KMS-11 (cell line): ENCODE measurements around the gene SEC24B.
"Not testable (repeated sequence)": the region's sequence is repeated elsewhere in the genome, so short reads cannot be mapped to it uniquely, and the experiment has no call there.

Source experiments
- H2AFZ ChIP-seq: fragments of 200-600 bp; sonication (generic); 2 replicates; pipeline ENCODE4 v1.6.1; 2016; ENCODE audit warnings: antibody characterized with exemption, mixed run types, low read depth
- H3K27ac ChIP-seq: fragments of 200-600 bp; sonication (generic); 2 replicates; pipeline ENCODE4 v1.6.1; 2016; ENCODE audit warnings: mild to moderate bottlenecking, mixed run types
- H3K27me3 ChIP-seq: fragments of 200-600 bp; sonication (generic); 2 replicates; pipeline ENCODE4 v1.6.1; 2017; ENCODE audit warnings: mild to moderate bottlenecking, low read depth, mixed run types, moderate library complexity; ENCODE audit not compliant: insufficient read depth
- H3K36me3 ChIP-seq: fragments of 200-600 bp; sonication (generic); 2 replicates; pipeline ENCODE4 v1.6.1; 2017; ENCODE audit warnings: mild to moderate bottlenecking, mixed run types; ENCODE audit not compliant: insufficient read depth
- H3K4me1 ChIP-seq: fragments of 200-600 bp; sonication (generic); 2 replicates; pipeline ENCODE4 v1.6.1; 2016; ENCODE audit warnings: mild to moderate bottlenecking, low read depth, mixed run types; ENCODE audit not compliant: poor library complexity, severe bottlenecking
- H3K4me2 ChIP-seq: fragments of 200-600 bp; sonication (generic); 2 replicates; pipeline ENCODE4 v1.7.0; 2016; ENCODE audit warnings: mild to moderate bottlenecking, mixed run types
- H3K4me3 ChIP-seq: fragments of 200-600 bp; sonication (generic); IDR thresholded peaks from 2 replicates; pipeline ENCODE4 v1.6.1; 2017; ENCODE audit warnings: low read depth, low read length, mixed read lengths; ENCODE audit not compliant: insufficient read depth
- H3K79me2 ChIP-seq: fragments of 200-600 bp; sonication (generic); 2 replicates; pipeline ENCODE4 v1.6.1; 2016; ENCODE audit warnings: low read depth, mixed run types; ENCODE audit not compliant: insufficient read depth
- H3K9ac ChIP-seq: fragments of 200-600 bp; sonication (generic); 2 replicates; pipeline ENCODE4 v1.6.1; 2016; ENCODE audit warnings: mild to moderate bottlenecking, mixed run types
- H4K20me1 ChIP-seq: fragments of 200-600 bp; sonication (generic); 2 replicates; pipeline ENCODE4 v1.6.1; 2016; ENCODE audit warnings: mild to moderate bottlenecking, mixed run types; ENCODE audit not compliant: insufficient read depth
- TF ChIP-seq, protein P1 (sequence below): fragments of 200-600 bp; sonication (generic); conservative IDR thresholded peaks from 2 replicates; pipeline ENCODE4 v1.6.1; 2017; ENCODE audit warnings: low read depth, mild to moderate bottlenecking, antibody characterized with exemption, low read length, moderate library complexity, mixed read lengths

SEC24B gene

DNA sequence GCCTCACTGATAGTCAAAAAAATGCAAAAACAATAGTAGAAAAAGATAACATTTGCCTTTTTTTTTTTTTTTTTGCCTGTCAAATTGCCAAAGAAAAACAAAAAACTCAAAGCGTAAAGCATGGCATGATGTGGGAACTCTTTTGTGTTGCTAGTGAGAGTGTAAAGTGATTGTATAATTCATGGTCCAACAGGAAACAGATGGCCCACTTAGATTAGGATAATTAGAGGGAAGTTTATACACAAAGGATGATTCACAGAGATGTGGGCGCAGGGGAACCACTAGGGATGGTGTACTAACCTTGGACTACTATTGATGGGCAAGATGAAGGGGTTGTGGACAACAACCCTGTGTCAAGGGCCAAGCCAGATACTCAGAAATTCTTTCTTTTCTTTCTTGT lies 142.8 kb downstream of the SEC24B start:
- Histone ChIP-seq H3K4me1 (peaks cover 6% of the 10 kb centered on the region), H2AFZ (no peak overlapping the region), H3K36me3 (no peaks in the 10 kb centered on the region), H3K9ac (no peak overlapping the region), H3K79me2 (no peaks in the 10 kb centered on the region; the same call in 1 of the 2 replicates), H3K27me3 (no peaks in the 10 kb centered on the region), H4K20me1 (no peaks in the 10 kb centered on the region), H3K27ac (no peak overlapping the region), H3K4me2 (no peak overlapping the region), H3K4me3 (no peak overlapping the region)
- TF ChIP-seq, protein P1, sequence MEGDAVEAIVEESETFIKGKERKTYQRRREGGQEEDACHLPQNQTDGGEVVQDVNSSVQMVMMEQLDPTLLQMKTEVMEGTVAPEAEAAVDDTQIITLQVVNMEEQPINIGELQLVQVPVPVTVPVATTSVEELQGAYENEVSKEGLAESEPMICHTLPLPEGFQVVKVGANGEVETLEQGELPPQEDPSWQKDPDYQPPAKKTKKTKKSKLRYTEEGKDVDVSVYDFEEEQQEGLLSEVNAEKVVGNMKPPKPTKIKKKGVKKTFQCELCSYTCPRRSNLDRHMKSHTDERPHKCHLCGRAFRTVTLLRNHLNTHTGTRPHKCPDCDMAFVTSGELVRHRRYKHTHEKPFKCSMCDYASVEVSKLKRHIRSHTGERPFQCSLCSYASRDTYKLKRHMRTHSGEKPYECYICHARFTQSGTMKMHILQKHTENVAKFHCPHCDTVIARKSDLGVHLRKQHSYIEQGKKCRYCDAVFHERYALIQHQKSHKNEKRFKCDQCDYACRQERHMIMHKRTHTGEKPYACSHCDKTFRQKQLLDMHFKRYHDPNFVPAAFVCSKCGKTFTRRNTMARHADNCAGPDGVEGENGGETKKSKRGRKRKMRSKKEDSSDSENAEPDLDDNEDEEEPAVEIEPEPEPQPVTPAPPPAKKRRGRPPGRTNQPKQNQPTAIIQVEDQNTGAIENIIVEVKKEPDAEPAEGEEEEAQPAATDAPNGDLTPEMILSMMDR: no peak

DNA sequence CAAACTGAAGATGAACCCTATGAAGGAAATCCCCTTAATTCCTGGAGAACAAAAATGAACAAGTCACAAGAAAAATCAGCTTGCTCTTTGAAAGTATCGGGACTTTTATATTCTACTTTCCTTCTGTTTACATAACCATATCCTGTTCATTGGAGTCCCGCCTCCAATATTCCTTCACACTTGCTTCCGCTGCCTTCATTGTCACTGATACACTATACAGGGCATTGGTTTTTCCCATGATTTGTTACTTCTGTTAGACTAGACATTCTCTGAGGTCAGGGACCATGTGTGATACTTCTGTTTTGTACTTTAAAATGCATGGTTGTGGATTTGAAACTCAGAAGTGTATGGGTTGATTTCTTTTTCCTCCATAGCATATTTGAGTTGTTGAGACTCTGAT lies 145.2 kb downstream of the SEC24B start:
- Histone ChIP-seq H3K36me3 (no peaks in the 10 kb centered on the region), H4K20me1 (no peaks in the 10 kb centered on the region), H3K4me3 (no peak overlapping the region), H3K79me2 (no peaks in the 10 kb centered on the region; the same call in 1 of the 2 replicates), H3K4me2 (no peak overlapping the region), H3K27me3 (no peaks in the 10 kb centered on the region), H3K27ac (no peak overlapping the region), H3K4me1 (peaks cover 6% of the 10 kb centered on the region), H3K9ac (no peak overlapping the region), H2AFZ (no peak overlapping the region)
- TF ChIP-seq, protein P1: no peak

DNA sequence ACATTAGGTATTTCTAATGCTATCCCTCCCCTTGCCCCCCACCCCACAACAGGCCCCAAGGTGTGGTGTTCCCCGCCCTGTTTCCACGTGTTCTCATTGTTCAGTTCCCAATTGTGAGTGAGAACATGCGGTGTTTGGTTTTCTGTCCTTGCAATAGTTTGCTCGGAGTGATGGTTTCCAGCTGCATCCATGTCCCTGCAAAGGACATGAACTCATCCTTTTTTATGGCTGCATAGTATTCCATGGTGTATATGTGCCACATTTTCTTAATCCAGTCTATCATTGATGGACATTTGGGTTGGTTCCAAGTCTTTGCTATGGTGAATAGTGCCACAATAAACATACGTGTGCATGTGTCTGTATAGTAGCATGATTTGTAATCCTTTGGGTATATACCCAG lies 146.4 kb downstream of the SEC24B start:
- not testable (repeated sequence) for H3K79me2 ChIP-seq, H3K27me3 ChIP-seq, H3K4me1 ChIP-seq, H4K20me1 ChIP-seq, H2AFZ ChIP-seq, H3K27ac ChIP-seq, H3K9ac ChIP-seq, H3K36me3 ChIP-seq, H3K4me3 ChIP-seq, H3K4me2 ChIP-seq

DNA sequence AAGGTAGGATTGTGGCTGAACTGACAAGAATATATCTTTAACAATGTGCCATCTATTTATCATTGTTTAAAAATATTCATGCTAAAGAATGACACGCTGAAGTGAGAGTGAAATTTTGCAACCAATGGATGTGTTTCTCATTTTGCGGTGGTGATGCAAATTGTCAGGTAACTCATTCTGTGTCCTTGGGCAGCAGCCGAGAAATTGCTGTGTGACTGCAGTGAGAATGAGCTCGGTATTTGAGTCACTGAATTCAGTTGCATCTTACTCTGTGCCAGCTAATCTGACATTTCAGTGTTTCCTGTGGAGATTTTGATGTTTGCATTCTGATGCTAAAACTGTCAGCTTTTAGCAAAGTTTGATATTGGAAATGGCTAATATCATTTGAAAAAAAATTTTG lies 154.6 kb downstream of the SEC24B start:
- Histone ChIP-seq H3K4me2 (no peak overlapping the region), H3K79me2 (no peaks in the 10 kb centered on the region; the same call in 1 of the 2 replicates), H3K4me3 (no peak overlapping the region), H4K20me1 (no peaks in the 10 kb centered on the region), H3K27me3 (no peaks in the 10 kb centered on the region), H3K9ac (no peak overlapping the region), H3K27ac (no peak overlapping the region), H2AFZ (no peak overlapping the region), H3K36me3 (no peaks in the 10 kb centered on the region), H3K4me1 (peaks cover 8% of the 10 kb centered on the region)
- TF ChIP-seq, protein P1: no peak

DNA sequence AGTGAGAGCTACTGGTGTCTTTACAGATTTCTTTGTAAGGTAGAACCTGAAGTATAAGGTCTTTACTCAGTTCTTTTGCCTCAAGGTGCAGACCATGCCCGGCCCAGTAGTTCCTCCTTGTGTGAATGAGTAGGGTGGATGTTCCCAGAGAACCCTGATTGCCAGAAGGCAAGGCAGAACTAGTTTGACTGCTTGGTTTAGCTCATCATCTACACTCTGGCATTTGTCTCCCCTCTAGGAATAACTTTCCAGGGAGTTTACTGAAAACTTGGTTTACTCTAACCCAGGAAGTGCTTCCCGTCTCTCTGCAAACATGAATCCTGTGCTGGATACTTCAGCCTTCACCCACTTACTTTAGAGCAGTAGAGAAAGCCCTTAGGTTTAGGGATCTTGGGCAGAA lies 155.5 kb downstream of the SEC24B start:
- Histone ChIP-seq H3K36me3 (no peaks in the 10 kb centered on the region), H3K4me3 (no peak overlapping the region), H3K9ac (no peak overlapping the region), H3K27me3 (no peaks in the 10 kb centered on the region), H4K20me1 (no peaks in the 10 kb centered on the region), H3K4me1 (peaks cover 8% of the 10 kb centered on the region), H2AFZ (no peak overlapping the region), H3K79me2 (no peaks in the 10 kb centered on the region; the same call in 1 of the 2 replicates), H3K4me2 (no peak overlapping the region), H3K27ac (no peak overlapping the region)
- TF ChIP-seq, protein P1: no peak
